K562 (cell line): ENCODE data around the gene DLAT. TPM values are rescaled to one million over a fixed set of nuclear protein-coding genes. Genes with fewer than 3 reads are reported as not detected.

Source experiments
- AFF1 ChIP-seq, 2 experiments: fragments of 450-650 bp; IDR thresholded peaks; 2 replicates each; pipeline ENCODE4 v1.6.1; 2018; ENCODE audit warnings: mild to moderate bottlenecking in 2 of 2, low read depth in 1 of 2; ENCODE audit not compliant: partially characterized antibody in 2 of 2
- CCAR2 ChIP-seq: fragments of 200-400 bp; formaldehyde crosslinking; IDR thresholded peaks from 2 replicates; pipeline ENCODE4 v1.6.1; 2017; ENCODE audit warnings: mild to moderate bottlenecking, low read depth, low read length
- CGGBP1 ChIP-seq: fragments of 250-450 bp; sonication (Bioruptor Pico); IDR thresholded peaks from 2 replicates; pipeline ENCODE4 v1.9.0; 2021; ENCODE audit warnings: mild to moderate bottlenecking
- CTBP1 ChIP-seq: fragments of 450-650 bp; IDR thresholded peaks from 2 replicates; pipeline ENCODE4 v1.6.1; 2016; ENCODE audit warnings: borderline replicate concordance
- DPF2 ChIP-seq: fragments of 450-650 bp; IDR thresholded peaks from 2 replicates; pipeline ENCODE4 v1.6.1; 2016
- E2F1 ChIP-seq: sonication (generic); formaldehyde crosslinking; IDR thresholded peaks from 2 replicates; pipeline ENCODE4 v1.8.1; 2023; ENCODE audit warnings: mild to moderate bottlenecking, missing genetic modification reagents, moderate library complexity
- ELF1 ChIP-seq: fragments of 200-800 bp; sonication (Bioruptor generic); IDR thresholded peaks from 2 replicates; pipeline ENCODE4 v1.6.1; 2016; ENCODE audit warnings: missing genetic modification characterization, missing compliant biosample characterization
- EP300 ChIP-seq: IDR thresholded peaks from 2 replicates; pipeline ENCODE4 v1.6.1; 2012; ENCODE audit warnings: low read length, improper control_type of control experiment
- FOSL1 ChIP-seq: fragments of 200-800 bp; sonication (Bioruptor generic); conservative IDR thresholded peaks from 2 replicates; pipeline ENCODE4 v1.6.1; 2016; ENCODE audit warnings: missing genetic modification characterization, missing compliant biosample characterization
- FOXM1 ChIP-seq, 2 experiments: fragments of 450-650 bp in 1 of 2; sonication (generic) in 1 of 2; formaldehyde crosslinking in 1 of 2; IDR thresholded peaks; 2 replicates each; pipeline versions ENCODE4 v1.6.1 to v1.9.0; 2017 to 2022; ENCODE audit warnings: low read depth in 2 of 2, mild to moderate bottlenecking in 2 of 2, missing genetic modification reagents in 1 of 2, moderate library complexity in 1 of 2
- KLF13 ChIP-seq: fragments of 450-650 bp; IDR thresholded peaks from 2 replicates; pipeline ENCODE4 v1.6.1; 2016; ENCODE audit warnings: missing genetic modification characterization, low read depth, mild to moderate bottlenecking, missing compliant biosample characterization, moderate library complexity, borderline replicate concordance
- MAX ChIP-seq: sonication (generic); formaldehyde crosslinking; IDR thresholded peaks from 2 replicates; pipeline ENCODE4 v1.9.0; 2022; ENCODE audit warnings: mild to moderate bottlenecking, missing genetic modification reagents
- NRF1 ChIP-seq, 2 experiments: fragments of 450-650 bp; IDR thresholded peaks in 1 of 2; conservative IDR thresholded peaks in 1 of 2; 2 replicates each; pipeline ENCODE4 v1.6.1; 2014; ENCODE audit warnings: mild to moderate bottlenecking in 2 of 2
- POLR2AphosphoS5 ChIP-seq: IDR thresholded peaks from 2 replicates; pipeline ENCODE4 v1.6.1; 2011; ENCODE audit warnings: mild to moderate bottlenecking, low read depth, low read length, moderate library complexity; ENCODE audit not compliant: control insufficient read depth, insufficient read depth
- ZBTB1 ChIP-seq: sonication (generic); formaldehyde crosslinking; IDR thresholded peaks from 2 replicates; pipeline ENCODE4 v1.8.1; 2023; ENCODE audit warnings: missing genetic modification reagents, low read depth, mild to moderate bottlenecking, borderline replicate concordance
- ZBTB43 ChIP-seq: sonication (generic); formaldehyde crosslinking; IDR thresholded peaks from 2 replicates; pipeline ENCODE4 v1.8.0; 2023; ENCODE audit warnings: mild to moderate bottlenecking, missing genetic modification reagents
- ZKSCAN8 ChIP-seq: fragments of 200-800 bp; sonication (Bioruptor generic); IDR thresholded peaks from 2 replicates; pipeline ENCODE4 v1.6.1; 2016; ENCODE audit warnings: missing genetic modification characterization, missing compliant biosample characterization
- ZNF445 ChIP-seq: fragments of 250-450 bp; sonication (Bioruptor Pico); IDR thresholded peaks from 2 replicates; pipeline ENCODE4 v1.4.0; 2020; ENCODE audit warnings: low read depth, mild to moderate bottlenecking, moderate library complexity
- polyA plus RNA-seq, 8 experiments: library from polyadenylated mRNA; depleted of rRNA in 4 of 8; stranded (reverse) in 5 of 8; unstranded in 3 of 8; fragments of >200 nt; fragmentation: Nextera tagmentation in 2 of 8; fragmentation: Illumina TruSeq in 1 of 8; extraction: Ambion mirVana in 2 of 8; extraction: Trizol in 1 of 8; gene quantifications; 2 replicates each; pipeline versions ENCODE4 v1.2.1 to v1.2.3, GENCODE V29; 2011 to 2014; ENCODE audit warnings: inconsistent platforms in 1 of 8, missing spikeins in 1 of 8
- total RNA-seq, 7 experiments: library from RNA; depleted of rRNA in 6 of 7; stranded (reverse); fragments of >200 nt in 6 of 7; fragmentation: Illumina TruSeq in 2 of 7; extraction: Trizol in 2 of 7; gene quantifications; 2 replicates each; pipeline versions ENCODE4 v1.2.1 to v1.2.3, GENCODE V29; 2011 to 2021; ENCODE audit warnings: low replicate concordance in 1 of 7

The DLAT gene
- total and polyA plus RNA-seq, 9 of the 15 experiments (the other 6 are each of a cell fraction or from before 2014, with no cell fraction given), result 41.7 to 152 (median 105) TPM

GRCh38 chr11:112044961-112045360 lies 19.8 kb downstream of the DLAT start (continued):
- TF ChIP-seq NRF1 (conservative IDR thresholded peaks at IDR 0.05 in 1 of 2, IDR thresholded peaks at IDR 0.05 in 1 of 2) (no peak), ZBTB1 (CRISPR knock-in tag) (no peak), CCAR2 (no peak), E2F1 (no peak), ELF1 (tag) (0 out of 2 replicates have a peak, but pooled peaks have one; percentile 29), EP300 (peak; percentile 80), FOXM1 (IDR thresholded peaks at IDR 0.05; ENCODE audit: low read depth) (peak; percentile 40; the same call in 1 of the 2 replicates), FOXM1 (CRISPR knock-in tag; IDR thresholded peaks at IDR 0.05; ENCODE audit: low read depth) (no peak), MAX (no peak), AFF1 (IDR thresholded peaks at IDR 0.05; ENCODE audit: low read depth in 1 of 2, partially characterized antibody in 2 of 2) (no peak), POLR2AphosphoS5 (peak; percentile 65; the same call in 1 of the 2 replicates), ZBTB43 (CRISPR knock-in tag) (no peak), CTBP1 (peak; percentile 79), ZNF445 (CRISPR knock-in tag) (no peak), DPF2 (peak; percentile 92), KLF13 (tag) (no peak), FOSL1 (tag) (0 out of 2 replicates have a peak, but pooled peaks have one; percentile 9), ZKSCAN8 (CRISPR knock-in tag) (0 out of 2 replicates have a peak, but pooled peaks have one; percentile 31), CGGBP1 (CRISPR knock-in tag) (no peak)
